Fibroblast of skin of left biceps (primary cell): ENCODE data around the gene PDGFD.
A peak's percentile ranks its signal among the peaks of the same experiment; 100 is the strongest.

Source experiments
- DNase-seq, 2 experiments: peaks; one replicate each; pipeline ENCODE4 v3.0.0-alpha.2; 2013; ENCODE audit warnings: low read depth in 2 of 2

PDGFD gene

GRCh38 chr11:104145062-104145461 is 18.9 kb downstream of the PDGFD start:
- no peak for DNase-seq

- no peak for DNase-seq
Observed at GRCh38 chr11:104142698-104143097, 21.2 kb downstream of the PDGFD start.

- DNase-seq: no peak
Observed at GRCh38 chr11:104136861-104137260, 27.1 kb downstream of the PDGFD start.

GRCh38 chr11:104134745-104135144 is 29.2 kb downstream of the PDGFD start:
- no peak for DNase-seq

- no peak for DNase-seq
Observed at GRCh38 chr11:104130161-104130560, 33.8 kb downstream of the PDGFD start.

GRCh38 chr11:104129145-104129544 is 34.8 kb downstream of the PDGFD start:
- DNase-seq: no peak

- DNase-seq: peak; percentile 57 to 58
Observed at GRCh38 chr11:104127828-104128227, 36.1 kb downstream of the PDGFD start.

- DNase-seq: no peak
Observed at GRCh38 chr11:104126464-104126863, 37.5 kb downstream of the PDGFD start.

- no peak for DNase-seq
Observed at GRCh38 chr11:104124979-104125378, 39.0 kb downstream of the PDGFD start.

- no peak for DNase-seq
Observed at GRCh38 chr11:104122836-104123235, 41.1 kb downstream of the PDGFD start.

- no peak for DNase-seq
Observed at GRCh38 chr11:104122011-104122635, 41.8 kb downstream of the PDGFD start.

- DNase-seq: no peak
Observed at GRCh38 chr11:104120493-104121137, 43.3 kb downstream of the PDGFD start.

GRCh38 chr11:104118105-104118744 is 45.7 kb downstream of the PDGFD start:
- DNase-seq: no peak

- no peak for DNase-seq
Observed at GRCh38 chr11:104113541-104113940, 50.4 kb downstream of the PDGFD start.

- peak; percentile 91 to 94 for DNase-seq
Observed at GRCh38 chr11:104106136-104106754, 57.7 kb downstream of the PDGFD start.

GRCh38 chr11:104105155-104105554 is 58.8 kb downstream of the PDGFD start:
- no peak for DNase-seq

- no peak for DNase-seq
Observed at GRCh38 chr11:104104664-104105063, 59.3 kb downstream of the PDGFD start.

GRCh38 chr11:104104201-104104600 is 59.7 kb downstream of the PDGFD start:
- DNase-seq: no peak

- DNase-seq: no peak
Observed at GRCh38 chr11:104098555-104098954, 65.4 kb downstream of the PDGFD start.

GRCh38 chr11:104098132-104098531 is 65.8 kb downstream of the PDGFD start:
- DNase-seq: no peak

- no peak for DNase-seq
Observed at GRCh38 chr11:104096900-104097299, 67.0 kb downstream of the PDGFD start.

GRCh38 chr11:104095791-104096190 is 68.2 kb downstream of the PDGFD start:
- DNase-seq: peak; percentile 55 to 68

- DNase-seq: no peak
Observed at GRCh38 chr11:104094576-104094975, 69.4 kb downstream of the PDGFD start.
